T-cell (primary cell): ENCODE results near the gene ERCC4. TPM values are rescaled to one million over a fixed set of nuclear protein-coding genes. Genes with fewer than 3 reads are reported as not detected.

ENCODE experiments used
- ATAC-seq, 4 experiments: fragments of 200-7000 bp in 3 of 4; fragments of 150-1000 bp in 1 of 4; cut with Tn5 transposase; replicated peaks in 1 of 4; 1 replicate in 3 of 4; 2 replicates in 1 of 4; pipeline ENCODE4 v1.10.0; 2021; ENCODE audit warnings: moderate library complexity in 3 of 4, mild to moderate bottlenecking in 2 of 4, moderate number of reproducible peaks in 1 of 4
- CTCF ChIA-PET, 2 donors: fragments of 300-600 bp; sonication (Branson Sonifier 250); formaldehyde crosslinking; loops; one replicate each; lab custom pipeline; 2022; ENCODE audit warnings: antibody characterized with exemption in 2 of 2; lab: Charles Lee
- POLR2A ChIA-PET, 2 donors: fragments of 300-600 bp; sonication (Branson Sonifier 250); formaldehyde crosslinking; loops; one replicate each; lab custom pipeline; 2022; ENCODE audit warnings: antibody characterized with exemption in 2 of 2; lab: Charles Lee
- DNase-seq, 35 experiments: peaks; one replicate each; pipeline versions ENCODE4 v3.0.0 to v3.0.0-alpha.2; 2013 to 2023
- H3K27ac ChIP-seq: one replicate; pipeline ENCODE4 v1.5.1; 2013; ENCODE audit warnings: low read length
- H3K27me3 ChIP-seq, 2 experiments: replicated peaks in 1 of 2; 1 replicate in 1 of 2; 2 replicates in 1 of 2; pipeline versions ENCODE4 v1.6.1 to v1.7.0; 2013; ENCODE audit warnings: low read length in 1 of 2, mixed read lengths in 1 of 2; ENCODE audit not compliant: control insufficient read depth in 2 of 2, insufficient read depth in 2 of 2; ENCODE audit errors: extremely low read depth in 1 of 2
- H3K36me3 ChIP-seq, 2 donors: 1 replicate in 1 of 2; 2 replicates in 1 of 2; pipeline versions ENCODE4 v1.6.1 to v1.7.0; 2013; ENCODE audit warnings: low read length in 1 of 2; ENCODE audit not compliant: control insufficient read depth in 2 of 2, insufficient read depth in 1 of 2; ENCODE audit errors: extremely low read depth in 1 of 2
- H3K4me1 ChIP-seq, 2 experiments: 1 replicate in 1 of 2; 2 replicates in 1 of 2; pipeline versions ENCODE4 v1.6.1 to v1.7.0; 2013; ENCODE audit warnings: low read length in 2 of 2, mixed read lengths in 1 of 2; ENCODE audit not compliant: insufficient read depth in 2 of 2, control insufficient read depth in 1 of 2; ENCODE audit errors: extremely low read depth in 1 of 2
- H3K4me3 ChIP-seq, 2 donors: 1 replicate in 1 of 2; 2 replicates in 1 of 2; pipeline versions ENCODE4 v1.5.1 to v1.7.0; 2013; ENCODE audit warnings: mild to moderate bottlenecking in 2 of 2, low read length in 1 of 2, moderate library complexity in 1 of 2; ENCODE audit not compliant: control insufficient read depth in 1 of 2; ENCODE audit errors: extremely low read depth in 1 of 2
- H3K9me3 ChIP-seq: 2 replicates; pipeline ENCODE4 v1.7.0; 2013
- H3K27ac Mint-ChIP-seq, 2 donors: one replicate each; pipeline ENCODE4 v1.8.0; 2020 to 2021; ENCODE audit warnings: mild to moderate bottlenecking in 2 of 2, mixed read lengths in 2 of 2
- H3K27me3 Mint-ChIP-seq, 2 donors: one replicate each; pipeline ENCODE4 v1.8.0; 2021 to 2022; ENCODE audit warnings: mixed read lengths in 2 of 2
- H3K36me3 Mint-ChIP-seq: one replicate; pipeline ENCODE4 v1.8.0; 2021; ENCODE audit warnings: mixed read lengths
- H3K4me1 Mint-ChIP-seq, 3 donors: one replicate each; pipeline ENCODE4 v1.8.0; 2020 to 2022; ENCODE audit warnings: mixed read lengths in 3 of 3, mild to moderate bottlenecking in 1 of 3
- H3K4me3 Mint-ChIP-seq, 3 donors: one replicate each; pipeline ENCODE4 v1.8.0; 2020 to 2022; ENCODE audit warnings: mild to moderate bottlenecking in 3 of 3, mixed read lengths in 3 of 3, moderate library complexity in 3 of 3
- H3K9me3 Mint-ChIP-seq, 3 donors: one replicate each; pipeline ENCODE4 v1.8.0; 2020 to 2022; ENCODE audit warnings: mixed read lengths in 3 of 3
- WGBS: methylation state at CpG from one replicate; pipeline ENCODE4 v1.1.5; 2013; ENCODE audit warnings: missing lambda C conversion rate; ENCODE audit not compliant: insufficient coverage; 5-methylcytosine and 5-hydroxymethylcytosine counted together
- total RNA-seq, 35 experiments: library from RNA in 6 of 35; stranded (reverse) in 6 of 35; fragments of 120-200 nt in 1 of 35; gene quantifications; one replicate each; pipeline versions ENCODE4 v1.2.1 to v1.2.4 and lab custom pipeline; 2013 to 2026

ERCC4 gene
- total RNA-seq, 5 donors from 2014 or later (not counting 1 experiment from before 2014, with no cell fraction given) = 11.6 to 13.7 (median 13.3) TPM

DNA sequence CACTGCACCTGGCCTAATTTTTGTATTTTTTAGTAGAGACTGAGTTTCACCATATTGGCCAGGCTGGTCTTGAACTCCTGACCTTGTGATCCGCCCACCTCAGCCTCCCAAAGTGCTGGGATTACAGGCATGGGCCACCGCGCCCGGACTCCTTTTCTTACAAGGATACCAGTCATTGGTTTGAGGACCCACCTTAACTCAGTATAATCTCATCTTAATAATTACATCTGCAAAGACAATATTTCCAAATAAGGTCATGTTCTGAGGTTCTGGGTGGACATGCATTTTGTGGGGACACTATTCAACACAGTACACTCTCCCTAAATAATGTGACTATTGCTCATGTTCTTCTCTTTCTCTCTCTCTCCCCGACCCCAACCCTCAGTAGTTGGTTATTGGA, 63.7 kb downstream of the ERCC4 start:
- Mint-ChIP-seq H3K27ac (no peak overlapping the region), H3K27me3 (peaks cover 3 to 7% of the 10 kb centered on the region in 2 donors), H3K36me3 (no peaks in the 10 kb centered on the region), H3K4me3 (no peak overlapping the region), H3K9me3 (peaks cover 0 to 10% (median 7%) of the 10 kb centered on the region in 3 donors), H3K4me1 (no peaks in the 10 kb centered on the region)
- no peak overlapping the region for H3K27ac ChIP-seq
- ChIA-PET POLR2A (no interaction called here), CTCF (no interaction called here)
- DNase-seq (no peak), ATAC-seq (no peak)
- H3K36me3 ChIP-seq = no peaks in the 10 kb centered on the region
- H3K4me3 ChIP-seq = no peak overlapping the region
- H3K4me1 ChIP-seq = no peaks in the 10 kb centered on the region
- H3K27me3 ChIP-seq = peaks cover 0 to 3% of the 10 kb centered on the region in 2 experiments
- WGBS = no CpG with 5 or more reads among the region's 5 CpGs
- no peaks in the 10 kb centered on the region for H3K9me3 ChIP-seq

DNA sequence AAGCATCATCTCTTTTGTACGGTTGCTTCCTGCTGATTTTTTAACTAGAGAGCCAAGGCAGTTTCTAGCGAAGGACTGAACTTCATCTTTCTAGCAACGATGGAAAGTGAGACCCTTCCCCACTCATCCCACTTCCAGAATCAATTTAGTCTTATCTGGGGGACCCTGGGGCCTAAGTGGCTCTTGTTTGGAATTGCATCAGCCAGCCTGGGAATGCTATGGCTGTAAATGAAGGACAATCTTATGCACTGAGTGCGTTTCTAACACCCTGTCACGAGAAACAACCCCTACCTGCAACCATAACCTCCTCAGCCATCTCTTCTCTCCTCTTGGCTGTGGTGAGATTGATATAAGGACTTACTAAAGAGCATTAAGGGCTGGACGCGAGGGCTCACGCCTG, 64.8 kb downstream of the ERCC4 start:
- H3K4me1 ChIP-seq = no peaks in the 10 kb centered on the region
- Mint-ChIP-seq H3K27ac (no peak overlapping the region), H3K4me3 (no peak overlapping the region), H3K9me3 (peaks cover 0 to 8% (median 5%) of the 10 kb centered on the region in 3 donors), H3K27me3 (peaks cover 3 to 7% of the 10 kb centered on the region in 2 donors), H3K36me3 (no peaks in the 10 kb centered on the region), H3K4me1 (no peaks in the 10 kb centered on the region)
- POLR2A ChIA-PET = no interaction called here
- peaks cover 0 to 3% of the 10 kb centered on the region in 2 experiments for H3K27me3 ChIP-seq
- H3K27ac ChIP-seq = no peak overlapping the region
- ATAC-seq (no peak), DNase-seq (no peak)
- 100% methylated on average over 1 of the region's 8 CpGs for WGBS
- no peaks in the 10 kb centered on the region for H3K9me3 ChIP-seq
- no peaks in the 10 kb centered on the region for H3K36me3 ChIP-seq
- CTCF ChIA-PET = no interaction called here
- H3K4me3 ChIP-seq = no peak overlapping the region

DNA sequence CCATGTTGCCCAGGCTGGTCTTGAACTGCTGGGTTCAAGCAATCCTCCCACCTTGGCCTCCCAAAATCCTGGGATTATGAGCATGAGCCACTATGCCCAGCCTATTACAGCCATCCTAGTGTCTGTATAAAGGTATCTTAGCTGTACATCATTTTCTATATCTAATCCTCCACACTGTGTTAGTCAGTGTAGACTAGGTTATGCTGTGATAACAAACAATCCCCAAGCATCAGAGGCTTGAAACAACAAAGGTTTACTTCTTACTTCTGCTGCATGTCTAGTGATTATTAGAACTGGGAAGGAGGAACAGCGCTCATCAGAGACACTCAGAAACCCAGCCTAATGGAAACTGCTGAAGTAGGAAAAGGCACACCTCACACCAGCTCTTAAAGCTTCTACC, 68.1 kb downstream of the ERCC4 start:
- Mint-ChIP-seq H3K9me3 (no peaks in the 10 kb centered on the region), H3K27me3 (peaks cover 3 to 8% of the 10 kb centered on the region in 2 donors), H3K4me1 (no peaks in the 10 kb centered on the region), H3K36me3 (no peaks in the 10 kb centered on the region), H3K4me3 (no peak overlapping the region), H3K27ac (no peak overlapping the region)
- no peaks in the 10 kb centered on the region for H3K4me1 ChIP-seq
- ATAC-seq = no peak
- ChIA-PET POLR2A (no interaction called here), CTCF (interaction anchor here in 1 of 2 donors (0.6 kb wide), 1 partner anchor 43 kb away, joined by 3 read pairs; no protein-coding TSS in a partner anchor)
- peaks cover 0 to 8% of the 10 kb centered on the region in 2 experiments for H3K27me3 ChIP-seq
- no CpG with 5 or more reads among the region's 1 CpG for WGBS
- H3K27ac ChIP-seq = no peak overlapping the region
- H3K4me3 ChIP-seq = no peak overlapping the region
- no peaks in the 10 kb centered on the region for H3K9me3 ChIP-seq
- DNase-seq = no peak
- no peaks in the 10 kb centered on the region for H3K36me3 ChIP-seq

DNA sequence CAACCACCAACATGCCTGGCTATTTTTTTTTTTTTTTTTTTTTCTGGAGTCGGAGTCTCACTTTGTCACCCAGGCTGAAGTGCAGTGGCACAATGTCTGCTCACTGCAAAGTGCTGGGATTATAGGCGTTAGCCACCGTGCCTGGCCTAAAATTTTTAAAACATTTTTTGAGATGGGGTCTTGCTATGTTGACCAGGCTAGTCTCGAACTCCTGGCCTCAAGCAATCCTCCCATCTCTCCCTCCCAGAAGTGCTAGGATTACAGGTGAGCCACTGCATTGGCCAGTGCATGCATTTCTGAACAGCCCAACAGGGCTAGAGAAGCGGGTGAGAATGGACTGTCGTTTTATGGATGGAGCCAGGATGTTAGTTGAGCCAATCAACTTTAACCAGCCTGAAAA, 72.4 kb downstream of the ERCC4 start:
- Mint-ChIP-seq H3K4me3 (no peak overlapping the region), H3K27me3 (peaks cover 0 to 13% of the 10 kb centered on the region in 2 donors), H3K27ac (no peak overlapping the region), H3K36me3 (no peaks in the 10 kb centered on the region), H3K9me3 (no peaks in the 10 kb centered on the region), H3K4me1 (peaks cover 0 to 3% (median 0%) of the 10 kb centered on the region in 3 donors)
- Histone ChIP-seq H3K36me3 (no peaks in the 10 kb centered on the region), H3K9me3 (no peaks in the 10 kb centered on the region), H3K27me3 (peaks cover 0 to 6% of the 10 kb centered on the region in 2 experiments), H3K4me3 (no peak overlapping the region), H3K4me1 (no peaks in the 10 kb centered on the region), H3K27ac (no peak overlapping the region)
- ATAC-seq (no peak), DNase-seq (no peak)
- ChIA-PET CTCF (no interaction called here), POLR2A (no interaction called here)
- WGBS = 91% methylated on average over 2 of the region's 6 CpGs

DNA sequence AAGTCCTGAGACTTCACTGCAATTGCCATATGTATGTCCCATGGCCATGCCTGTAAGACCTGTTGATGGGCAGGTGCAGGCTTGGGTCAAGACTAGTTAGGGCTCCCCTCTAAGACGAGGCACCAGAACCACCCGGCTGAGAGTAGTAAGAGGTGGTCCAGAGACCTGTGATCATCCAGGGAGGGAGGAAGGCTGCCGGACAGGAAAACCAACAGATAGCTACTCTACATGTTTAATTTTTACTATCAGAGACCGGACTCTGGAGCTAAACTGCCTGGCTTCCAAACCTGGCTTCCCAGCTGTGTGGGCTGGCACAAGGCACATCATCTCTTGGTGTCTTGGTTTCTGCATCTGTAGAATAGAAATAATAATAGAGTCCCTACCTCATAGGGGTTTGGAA, 73.0 kb downstream of the ERCC4 start:
- peaks cover 3 to 10% (median 3%) of the 10 kb centered on the region in 3 donors for H3K4me1 Mint-ChIP-seq
- no CpG with 5 or more reads among the region's 4 CpGs for WGBS
- Histone ChIP-seq H3K27ac (no peak overlapping the region), H3K27me3 (peaks cover 0 to 6% of the 10 kb centered on the region in 2 experiments), H3K4me1 (peaks cover 2% of the 10 kb centered on the region in 2 experiments), H3K9me3 (no peaks in the 10 kb centered on the region), H3K4me3 (no peak overlapping the region), H3K36me3 (no peaks in the 10 kb centered on the region)
- DNase-seq (no peak), ATAC-seq (no peak)
- peaks cover 0 to 12% of the 10 kb centered on the region in 2 donors for H3K27me3 Mint-ChIP-seq
- H3K4me3 Mint-ChIP-seq = no peak overlapping the region
- no peaks in the 10 kb centered on the region for H3K9me3 Mint-ChIP-seq
- no peaks in the 10 kb centered on the region for H3K36me3 Mint-ChIP-seq
- H3K27ac Mint-ChIP-seq = no peak overlapping the region
- ChIA-PET CTCF (no interaction called here), POLR2A (no interaction called here)

DNA sequence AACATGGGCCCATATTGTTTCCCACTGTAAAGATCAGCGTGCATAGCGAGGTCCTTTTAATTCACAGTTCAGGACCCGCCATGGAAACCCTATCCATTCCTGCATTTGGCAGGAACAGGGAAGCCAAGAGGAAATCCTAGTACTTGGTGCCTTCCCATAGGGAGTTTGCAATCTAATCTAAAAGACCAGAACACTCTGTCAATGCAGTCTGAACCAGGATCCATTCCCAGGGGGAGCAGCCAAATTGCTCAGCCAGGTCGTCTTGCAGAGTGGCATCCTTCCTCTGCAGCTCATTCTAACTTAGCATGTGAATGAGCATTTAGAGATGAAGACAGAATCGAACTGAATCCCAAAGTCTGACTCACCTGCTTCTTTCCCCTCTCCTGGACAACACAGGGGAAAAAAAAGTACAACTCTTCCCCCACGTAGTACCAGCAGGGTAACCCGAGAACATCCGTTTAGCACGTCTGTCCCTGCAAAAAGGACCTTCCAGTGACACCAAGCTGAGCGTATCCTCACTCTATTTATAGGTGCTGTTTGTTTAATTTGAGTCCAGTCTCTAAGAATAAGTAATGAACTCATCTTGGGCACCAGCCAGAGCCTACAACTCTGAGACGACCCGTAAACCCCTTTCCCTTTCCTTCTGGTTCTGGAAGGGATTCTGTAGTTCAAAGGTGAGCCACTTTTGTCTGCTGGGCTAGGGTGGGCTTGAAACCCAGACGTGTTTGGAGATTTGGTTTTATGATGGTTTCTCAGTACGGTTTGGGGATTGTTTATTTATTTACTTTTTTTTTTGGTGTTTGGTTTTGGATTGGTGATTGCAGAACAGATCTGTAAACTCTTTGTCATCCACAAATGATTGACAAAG, 74.5 kb downstream of the ERCC4 start:
- 100% methylated on average over 2 of the region's 14 CpGs for WGBS
- H3K9me3 ChIP-seq = no peaks in the 10 kb centered on the region
- peaks cover 6 to 7% of the 10 kb centered on the region in 2 experiments for H3K4me1 ChIP-seq
- peaks cover 0 to 10% of the 10 kb centered on the region in 2 donors for H3K27me3 Mint-ChIP-seq
- POLR2A ChIA-PET = no interaction called here
- H3K4me3 Mint-ChIP-seq = no peak overlapping the region
- no peak for ATAC-seq
- no peaks in the 10 kb centered on the region for H3K36me3 Mint-ChIP-seq
- H3K27me3 ChIP-seq = peaks cover 0 to 6% of the 10 kb centered on the region in 2 experiments
- H3K27ac Mint-ChIP-seq = no peak overlapping the region
- peaks cover 7 to 17% (median 7%) of the 10 kb centered on the region in 3 donors for H3K4me1 Mint-ChIP-seq
- H3K4me3 ChIP-seq = no peak overlapping the region
- H3K9me3 Mint-ChIP-seq = no peaks in the 10 kb centered on the region
- no peak overlapping the region for H3K27ac ChIP-seq
- CTCF ChIA-PET = no interaction called here
- no peak for DNase-seq
- H3K36me3 ChIP-seq = no peaks in the 10 kb centered on the region
